ENCODE measurements around the gene MAPK1IP1L.
"Not testable (repeated sequence)": the region's sequence is repeated elsewhere in the genome, so short reads cannot be mapped to it uniquely, and the experiment has no call there.

- not testable (repeated sequence) for TF ChIP-seq CTCF (conservative IDR thresholded peaks at IDR 0.05; ENCODE audit: low read depth, low read length); EZH2phosphoT487 (IDR thresholded peaks at IDR 0.05; ENCODE audit: borderline replicate concordance, low read length)
Observed at GRCh38 chr14:55079961-55080360, 28.5 kb downstream of the MAPK1IP1L start.

Measured in PC-3 (cell line).